AG10803 (cell line): ENCODE results near the gene ZNF562.

Source experiments
- DNase-seq: peaks from one replicate; pipeline ENCODE4 v3.0.0; 2010; ENCODE audit warnings: low read depth
- H3K4me3 ChIP-seq: 2 replicates; pipeline ENCODE4 v1.5.1; 2011; ENCODE audit warnings: mild to moderate bottlenecking, low read length, control low read depth
- TF ChIP-seq, protein P1 (sequence below): conservative IDR thresholded peaks from 2 replicates; pipeline ENCODE4 v1.5.1; 2011; ENCODE audit warnings: mild to moderate bottlenecking, low read length, control low read depth, inconsistent platforms

The ZNF562 gene

GRCh38 chr19:9620842-9621155 is 54.1 kb downstream of the ZNF562 start:
- DNase-seq: no peak
- TF ChIP-seq, protein P1, sequence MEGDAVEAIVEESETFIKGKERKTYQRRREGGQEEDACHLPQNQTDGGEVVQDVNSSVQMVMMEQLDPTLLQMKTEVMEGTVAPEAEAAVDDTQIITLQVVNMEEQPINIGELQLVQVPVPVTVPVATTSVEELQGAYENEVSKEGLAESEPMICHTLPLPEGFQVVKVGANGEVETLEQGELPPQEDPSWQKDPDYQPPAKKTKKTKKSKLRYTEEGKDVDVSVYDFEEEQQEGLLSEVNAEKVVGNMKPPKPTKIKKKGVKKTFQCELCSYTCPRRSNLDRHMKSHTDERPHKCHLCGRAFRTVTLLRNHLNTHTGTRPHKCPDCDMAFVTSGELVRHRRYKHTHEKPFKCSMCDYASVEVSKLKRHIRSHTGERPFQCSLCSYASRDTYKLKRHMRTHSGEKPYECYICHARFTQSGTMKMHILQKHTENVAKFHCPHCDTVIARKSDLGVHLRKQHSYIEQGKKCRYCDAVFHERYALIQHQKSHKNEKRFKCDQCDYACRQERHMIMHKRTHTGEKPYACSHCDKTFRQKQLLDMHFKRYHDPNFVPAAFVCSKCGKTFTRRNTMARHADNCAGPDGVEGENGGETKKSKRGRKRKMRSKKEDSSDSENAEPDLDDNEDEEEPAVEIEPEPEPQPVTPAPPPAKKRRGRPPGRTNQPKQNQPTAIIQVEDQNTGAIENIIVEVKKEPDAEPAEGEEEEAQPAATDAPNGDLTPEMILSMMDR: no peak
- H3K4me3 ChIP-seq: peak overlapping the region; percentile 99

DNA sequence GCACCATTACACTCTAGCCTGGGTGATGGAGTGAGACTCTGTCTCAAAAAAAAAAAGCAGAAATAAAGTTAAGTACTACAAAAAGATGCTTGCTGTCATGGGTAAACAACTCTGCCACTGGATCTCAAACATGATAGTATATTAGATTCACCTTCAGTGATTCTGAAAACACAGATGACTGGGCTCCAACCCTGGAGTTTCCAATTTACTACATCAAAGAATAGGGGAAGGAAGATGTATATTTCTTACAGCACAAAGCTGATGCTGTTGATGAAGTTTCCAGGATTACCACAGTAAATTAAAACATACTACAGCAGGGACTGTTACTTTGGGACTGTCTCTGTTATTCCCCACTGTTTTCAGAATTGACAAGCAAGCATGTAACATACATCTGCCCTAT is 59.1 kb downstream of the ZNF562 start:
- TF ChIP-seq, protein P1: no peak
- no peak overlapping the region for H3K4me3 ChIP-seq
- DNase-seq: no peak

GRCh38 chr19:9610484-9611113 is 64.3 kb downstream of the ZNF562 start:
- TF ChIP-seq, protein P1: no peak
- H3K4me3 ChIP-seq: no peak overlapping the region
- DNase-seq: no peak

DNA sequence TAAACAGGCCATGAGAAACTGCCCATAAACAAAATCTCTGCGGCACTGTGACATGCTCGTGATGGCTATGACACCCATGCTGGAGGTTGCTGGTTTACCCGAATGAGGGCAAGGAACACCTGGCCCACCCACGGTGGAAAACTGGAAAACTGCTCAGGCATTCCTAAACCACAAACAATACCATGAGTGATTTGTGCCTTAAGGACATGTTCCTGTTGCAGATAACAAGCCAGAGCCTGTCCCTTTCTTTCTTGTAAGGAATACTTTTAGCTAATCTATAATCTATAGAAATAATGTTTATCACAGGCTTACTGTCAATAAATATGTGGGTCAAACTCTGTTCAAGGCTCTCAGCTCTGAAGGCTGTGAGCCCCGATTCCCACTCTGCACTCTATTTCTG is 66.0 kb downstream of the ZNF562 start:
- TF ChIP-seq, protein P1: no peak
- DNase-seq: no peak
- no peak overlapping the region for H3K4me3 ChIP-seq

DNA sequence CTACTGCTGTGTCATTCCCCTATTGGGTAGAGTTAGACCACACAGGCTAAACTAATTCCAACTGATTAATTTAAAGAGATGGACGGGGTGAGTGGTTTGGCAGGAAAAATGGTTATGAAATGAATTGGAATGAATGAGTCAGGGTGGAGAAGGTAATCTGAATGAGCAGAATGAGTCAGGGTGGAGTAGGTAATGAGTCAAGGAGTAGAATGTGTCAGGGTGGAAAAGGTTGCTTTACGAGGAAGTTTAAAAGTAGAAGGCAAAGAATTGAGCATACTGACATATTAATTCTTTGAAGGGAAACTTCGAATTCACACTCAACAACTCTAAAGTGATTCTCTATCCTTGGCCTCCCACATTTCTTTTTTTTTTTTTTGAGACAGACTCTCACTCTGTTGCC is 77.9 kb downstream of the ZNF562 start:
- TF ChIP-seq, protein P1: no peak
- peak; percentile 74 for DNase-seq
- no peak overlapping the region for H3K4me3 ChIP-seq
